Measurements from ENCODE around the gene COL25A1.

COL25A1 gene

DNA sequence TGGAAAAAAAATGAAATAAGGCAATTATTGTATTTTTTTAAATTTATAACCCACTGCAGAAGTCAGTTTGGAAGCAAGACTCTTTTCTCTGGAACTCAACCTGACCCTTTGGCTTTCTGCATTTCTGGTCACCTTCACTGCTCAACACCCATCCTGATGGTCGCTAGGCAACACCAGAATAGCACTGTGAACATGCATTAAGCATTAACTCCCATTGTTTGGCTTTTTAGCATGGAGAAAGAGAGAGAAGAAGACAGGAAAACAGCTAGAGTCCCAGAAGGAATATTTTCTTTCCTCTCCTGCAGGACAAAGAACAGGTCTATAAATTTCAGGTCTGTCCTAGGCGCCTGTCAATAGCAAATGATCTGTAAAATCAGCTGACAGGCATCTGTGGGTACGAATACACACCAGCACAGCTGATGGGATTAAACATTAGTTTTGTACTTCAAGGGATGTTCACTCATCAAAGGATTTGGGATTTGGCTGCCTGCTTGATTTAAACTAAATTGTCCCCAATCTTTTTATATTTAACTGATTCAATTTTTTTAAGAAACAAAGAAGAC, 402.4 kb downstream of the COL25A1 start:
- POLR2A ChIA-PET, result no interaction called here
- no peak for TF ChIP-seq FOXA1 (IDR thresholded peaks at IDR 0.05)
- TF ChIP-seq ZNF384 (IDR thresholded peaks at IDR 0.05), result no peak
- no peak for TF ChIP-seq PKNOX1 (IDR thresholded peaks at IDR 0.05)
- TF ChIP-seq FOXK2 (IDR thresholded peaks at IDR 0.05), result no peak
- TF ChIP-seq L3MBTL2 (conservative IDR thresholded peaks at IDR 0.05), result no peak
- no peak for TF ChIP-seq CTBP1 (IDR thresholded peaks at IDR 0.05; ENCODE audit: borderline replicate concordance)
- TF ChIP-seq SUZ12 (IDR thresholded peaks at IDR 0.05), result no peak
- TF ChIP-seq HDGF (IDR thresholded peaks at IDR 0.05; ENCODE audit: borderline replicate concordance), result no peak
- TF ChIP-seq SP1 (IDR thresholded peaks at IDR 0.05), result no peak
- TF ChIP-seq TARDBP (IDR thresholded peaks at IDR 0.05), result no peak
- TF ChIP-seq FOXM1 (IDR thresholded peaks at IDR 0.05; ENCODE audit: borderline replicate concordance), result no peak
- no peak for TF ChIP-seq BHLHE40 (IDR thresholded peaks at IDR 0.05; ENCODE audit: borderline replicate concordance)
- TF ChIP-seq NFRKB (IDR thresholded peaks at IDR 0.05), result no peak
- TF ChIP-seq ARNT (IDR thresholded peaks at IDR 0.05), result no peak
- no peak for TF ChIP-seq LEF1 (IDR thresholded peaks at IDR 0.05; ENCODE audit: borderline replicate concordance)
- TF ChIP-seq ELF4 (IDR thresholded peaks at IDR 0.05), result no peak
- CTCF ChIA-PET, result interaction anchor here (0.7 kb wide), 1 partner anchor 494 kb away, joined by 3 read pairs; no protein-coding TSS in a partner anchor
- DNase-seq (ENCODE audit: extremely low spot score), result no peak

- TF ChIP-seq FOXM1 (IDR thresholded peaks at IDR 0.05; ENCODE audit: borderline replicate concordance) (no peak), BHLHE40 (IDR thresholded peaks at IDR 0.05; ENCODE audit: borderline replicate concordance) (no peak), ARNT (IDR thresholded peaks at IDR 0.05) (no peak), SP1 (IDR thresholded peaks at IDR 0.05) (no peak), TARDBP (IDR thresholded peaks at IDR 0.05) (no peak), ELF4 (IDR thresholded peaks at IDR 0.05) (no peak), HDGF (IDR thresholded peaks at IDR 0.05; ENCODE audit: borderline replicate concordance) (no peak), PKNOX1 (IDR thresholded peaks at IDR 0.05) (no peak), FOXA1 (IDR thresholded peaks at IDR 0.05) (no peak), FOXK2 (IDR thresholded peaks at IDR 0.05) (no peak), CTBP1 (IDR thresholded peaks at IDR 0.05; ENCODE audit: borderline replicate concordance) (no peak)
- no peak for DNase-seq (ENCODE audit: extremely low spot score)
- CTCF ChIA-PET, result no interaction called here
- POLR2A ChIA-PET, result no interaction called here
These were observed 409.0 kb downstream of the COL25A1 start for GRCh38 chr4:108893468-108893867.

GRCh38 chr4:108891896-108892590, 410.4 kb downstream of the COL25A1 start:
- POLR2A ChIA-PET, result no interaction called here
- CTCF ChIA-PET, result no interaction called here
- TF ChIP-seq HDGF (IDR thresholded peaks at IDR 0.05; ENCODE audit: borderline replicate concordance), result no peak
- no peak for TF ChIP-seq ARNT (IDR thresholded peaks at IDR 0.05)
- no peak for TF ChIP-seq L3MBTL2 (conservative IDR thresholded peaks at IDR 0.05)
- TF ChIP-seq PKNOX1 (IDR thresholded peaks at IDR 0.05), result no peak
- no peak for DNase-seq (ENCODE audit: extremely low spot score)

DNA sequence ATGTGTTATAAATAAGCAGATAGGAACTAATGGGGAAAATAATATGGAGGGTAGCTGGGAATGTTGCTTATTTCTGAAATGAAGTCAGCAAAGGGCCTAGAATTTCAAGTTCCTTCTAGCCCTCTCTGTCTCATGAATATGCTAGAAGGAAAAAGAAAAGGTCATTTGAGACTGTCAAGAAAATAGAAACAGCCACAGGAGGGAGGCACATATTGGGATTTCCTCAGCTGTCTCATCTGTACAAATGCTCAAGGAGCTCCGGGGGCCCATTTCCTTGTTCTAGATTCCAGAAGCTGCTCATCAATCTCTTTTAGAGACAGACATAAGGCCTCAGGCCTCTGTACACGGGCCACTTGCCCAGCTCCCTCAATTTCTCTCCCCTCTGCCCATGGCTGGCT, 412.0 kb downstream of the COL25A1 start:
- no peak for DNase-seq (ENCODE audit: extremely low spot score)
- no peak for TF ChIP-seq ELF4 (IDR thresholded peaks at IDR 0.05)
- no peak for TF ChIP-seq TARDBP (IDR thresholded peaks at IDR 0.05)
- TF ChIP-seq FOXK2 (IDR thresholded peaks at IDR 0.05), result no peak
- TF ChIP-seq BHLHE40 (IDR thresholded peaks at IDR 0.05; ENCODE audit: borderline replicate concordance), result no peak
- no peak for TF ChIP-seq NFRKB (IDR thresholded peaks at IDR 0.05)
- no peak for TF ChIP-seq SUZ12 (IDR thresholded peaks at IDR 0.05)
- ChIA-PET POLR2A (no interaction called here), CTCF (no interaction called here)

- CTCF ChIA-PET, result no interaction called here
- POLR2A ChIA-PET, result no interaction called here
- no peak for DNase-seq (ENCODE audit: extremely low spot score)
- TF ChIP-seq NFRKB (IDR thresholded peaks at IDR 0.05), result no peak
These were observed 412.6 kb downstream of the COL25A1 start for GRCh38 chr4:108889696-108890483.

GRCh38 chr4:108888769-108889168, 413.7 kb downstream of the COL25A1 start:
- TF ChIP-seq SP1 (IDR thresholded peaks at IDR 0.05) (no peak), ARNT (IDR thresholded peaks at IDR 0.05) (no peak), FOXK2 (IDR thresholded peaks at IDR 0.05) (no peak), HDGF (IDR thresholded peaks at IDR 0.05; ENCODE audit: borderline replicate concordance) (no peak), PKNOX1 (IDR thresholded peaks at IDR 0.05) (no peak), ELF4 (IDR thresholded peaks at IDR 0.05) (no peak), LEF1 (IDR thresholded peaks at IDR 0.05; ENCODE audit: borderline replicate concordance) (no peak), NFRKB (IDR thresholded peaks at IDR 0.05) (no peak), FOXM1 (IDR thresholded peaks at IDR 0.05; ENCODE audit: borderline replicate concordance) (no peak), ZNF384 (IDR thresholded peaks at IDR 0.05) (no peak), L3MBTL2 (conservative IDR thresholded peaks at IDR 0.05) (no peak), FOXA1 (IDR thresholded peaks at IDR 0.05) (no peak), TARDBP (IDR thresholded peaks at IDR 0.05) (no peak), SUZ12 (IDR thresholded peaks at IDR 0.05) (no peak), BHLHE40 (IDR thresholded peaks at IDR 0.05; ENCODE audit: borderline replicate concordance) (no peak), CTBP1 (IDR thresholded peaks at IDR 0.05; ENCODE audit: borderline replicate concordance) (no peak)
- POLR2A ChIA-PET, result no interaction called here
- CTCF ChIA-PET, result no interaction called here
- no peak for DNase-seq (ENCODE audit: extremely low spot score)
